ENCODE data around the gene RPS6KA4.

RPS6KA4 gene

GRCh38 chr11:64395545-64396078 lies 36.6 kb downstream of the RPS6KA4 start:
- TF ChIP-seq Cebpa-rat (IDR thresholded peaks at IDR 0.05) = 0 out of 2 replicates have a peak, but pooled peaks have one; percentile 6
- no peaks in the 10 kb centered on the region for H4K20me1 ChIP-seq
- peak overlapping the region; percentile 71 for H3K4me3 ChIP-seq
- peak overlapping the region; percentile 91 for H3K27ac ChIP-seq
- no peaks in the 10 kb centered on the region for H3K27me3 ChIP-seq
- peaks cover 11% of the 10 kb centered on the region; the same call in 1 of the 2 replicates for H3K36me3 ChIP-seq
- peaks cover 9% of the 10 kb centered on the region for H3K9me3 ChIP-seq
- peak overlapping the region; percentile 86 for H3K9ac ChIP-seq
- peaks cover 100% of the 10 kb centered on the region for H3K4me1 ChIP-seq
- H3K4me2 ChIP-seq = peak overlapping the region; percentile 95

- H3K4me3 ChIP-seq = peak overlapping the region; percentile 71
- peak overlapping the region; percentile 86 for H3K9ac ChIP-seq
Measured at GRCh38 chr11:64396079-64396591, 37.2 kb downstream of the RPS6KA4 start.

GRCh38 chr11:64400102-64400501 lies 41.1 kb downstream of the RPS6KA4 start:
- Histone ChIP-seq H3K4me2 (peak overlapping the region; percentile 7; the same call in 1 of the 2 replicates), H3K4me3 (no peak overlapping the region), H4K20me1 (no peaks in the 10 kb centered on the region), H3K9me3 (peaks cover 22% of the 10 kb centered on the region), H3K4me1 (peaks cover 88% of the 10 kb centered on the region), H3K27me3 (no peaks in the 10 kb centered on the region), H3K9ac (no peak overlapping the region), H3K27ac (no peak overlapping the region), H3K36me3 (no peaks in the 10 kb centered on the region; the same call in 1 of the 2 replicates)
- TF ChIP-seq Cebpa-rat (IDR thresholded peaks at IDR 0.05) = no peak

More at GRCh38 chr11:64396079-64396591, 37.2 kb downstream of the RPS6KA4 start:
- TF ChIP-seq Cebpa-rat (IDR thresholded peaks at IDR 0.05) = no peak
- peak overlapping the region; percentile 91 for H3K27ac ChIP-seq
- no peaks in the 10 kb centered on the region for H4K20me1 ChIP-seq
- H3K9me3 ChIP-seq = peaks cover 4% of the 10 kb centered on the region
- H3K27me3 ChIP-seq = no peaks in the 10 kb centered on the region
- peak overlapping the region; percentile 95 for H3K4me2 ChIP-seq
- peaks cover 6% of the 10 kb centered on the region; the same call in 1 of the 2 replicates for H3K36me3 ChIP-seq
- H3K4me1 ChIP-seq = peaks cover 99% of the 10 kb centered on the region

DNA sequence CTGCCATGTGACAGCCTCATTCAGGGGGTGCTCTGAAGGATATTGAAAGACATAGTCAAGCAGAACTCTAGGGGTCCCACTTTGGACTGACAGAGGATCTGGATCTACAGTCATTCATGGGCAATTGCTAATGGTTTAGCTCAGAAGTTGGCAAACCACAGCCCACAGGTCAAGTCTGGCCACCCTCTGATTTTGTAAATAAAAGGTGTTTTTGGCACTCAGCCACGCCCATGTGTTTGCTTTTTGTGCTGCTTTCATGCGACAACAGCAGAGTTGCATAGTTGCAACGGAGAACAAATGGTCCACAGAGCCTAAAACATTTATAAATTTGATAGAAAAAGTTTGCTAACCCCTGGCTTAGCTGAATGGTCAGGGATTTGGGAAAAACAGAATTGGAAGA lies 41.7 kb downstream of the RPS6KA4 start:
- Histone ChIP-seq H3K36me3 (no peaks in the 10 kb centered on the region; the same call in 1 of the 2 replicates), H3K27me3 (no peaks in the 10 kb centered on the region), H3K4me2 (no peak overlapping the region), H3K4me3 (no peak overlapping the region), H3K27ac (no peak overlapping the region), H4K20me1 (no peaks in the 10 kb centered on the region), H3K9me3 (peaks cover 22% of the 10 kb centered on the region), H3K9ac (no peak overlapping the region), H3K4me1 (peaks cover 88% of the 10 kb centered on the region)
- no peak for TF ChIP-seq Cebpa-rat (IDR thresholded peaks at IDR 0.05)

DNA sequence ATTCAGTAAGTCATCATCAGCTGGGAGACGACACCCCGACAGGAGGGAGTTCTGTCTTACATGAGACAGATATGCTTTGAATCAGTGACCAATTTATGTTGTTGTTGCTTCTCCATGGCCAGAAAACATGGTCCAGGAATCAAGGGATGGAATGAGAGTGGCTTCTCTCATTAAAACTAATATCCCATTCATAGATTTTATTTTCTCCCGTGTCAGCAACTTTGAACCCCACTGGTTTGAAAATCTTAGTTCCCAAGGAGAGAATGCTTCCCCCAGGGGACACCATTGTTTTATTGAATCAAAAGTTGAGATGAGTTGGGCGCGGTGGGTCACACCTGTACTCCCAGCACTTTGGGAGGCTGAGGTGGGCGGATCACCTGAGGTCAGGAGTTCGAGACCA lies 42.8 kb downstream of the RPS6KA4 start:
- Histone ChIP-seq H3K9ac (no peak overlapping the region), H3K36me3 (no peaks in the 10 kb centered on the region; the same call in 1 of the 2 replicates), H3K27ac (no peak overlapping the region), H3K4me2 (no peak overlapping the region), H3K27me3 (no peaks in the 10 kb centered on the region), H3K9me3 (peaks cover 22% of the 10 kb centered on the region), H3K4me3 (no peak overlapping the region), H3K4me1 (peaks cover 88% of the 10 kb centered on the region), H4K20me1 (no peaks in the 10 kb centered on the region)
- TF ChIP-seq Cebpa-rat (IDR thresholded peaks at IDR 0.05) = no peak

GRCh38 chr11:64403106-64403505 lies 44.1 kb downstream of the RPS6KA4 start:
- H4K20me1 ChIP-seq = no peaks in the 10 kb centered on the region
- peaks cover 22% of the 10 kb centered on the region for H3K9me3 ChIP-seq
- no peak overlapping the region for H3K9ac ChIP-seq
- 0 out of 2 replicates have a peak overlapping the region, but pooled peaks have one; percentile 5 for H3K4me2 ChIP-seq
- H3K27me3 ChIP-seq = no peaks in the 10 kb centered on the region
- H3K4me1 ChIP-seq = peaks cover 88% of the 10 kb centered on the region
- H3K27ac ChIP-seq = no peak overlapping the region; the same call in 1 of the 2 replicates
- no peak for TF ChIP-seq Cebpa-rat (IDR thresholded peaks at IDR 0.05)
- H3K4me3 ChIP-seq = no peak overlapping the region
- H3K36me3 ChIP-seq = no peaks in the 10 kb centered on the region; the same call in 1 of the 2 replicates

DNA sequence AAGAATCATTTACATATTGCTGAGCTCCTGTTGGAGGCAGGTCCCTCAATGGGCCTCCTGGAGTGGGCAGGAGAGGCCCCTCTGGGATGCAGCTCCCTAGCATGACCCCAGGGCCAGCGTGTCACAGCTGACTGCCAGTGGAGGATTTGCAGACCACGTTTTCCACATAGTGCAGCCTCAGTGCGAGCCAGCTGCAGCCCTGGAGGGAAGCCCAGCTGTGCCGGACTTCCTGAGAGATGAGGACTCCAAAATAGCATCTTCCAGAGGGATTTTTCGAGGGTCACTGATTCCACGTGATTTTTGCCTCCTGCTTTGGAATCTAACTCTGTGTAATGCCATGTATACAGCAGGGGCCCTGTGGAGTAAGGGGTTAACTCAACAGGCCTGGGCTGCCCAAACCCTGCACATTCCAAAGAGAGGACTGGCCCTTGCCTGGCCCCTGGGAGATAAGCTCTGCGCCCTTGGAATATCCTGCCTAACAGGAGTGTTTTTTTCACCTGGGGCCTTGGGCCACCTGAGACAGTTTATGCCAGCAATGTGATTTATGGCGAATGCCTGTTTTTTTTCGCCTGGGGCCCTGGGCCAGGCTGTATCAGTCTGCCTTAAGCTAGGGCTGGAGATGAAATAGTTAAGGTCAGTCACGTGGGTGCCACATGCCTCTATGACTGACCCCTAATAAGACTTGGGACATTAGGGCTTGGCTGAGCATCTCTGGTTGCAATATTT lies 47.4 kb downstream of the RPS6KA4 start:
- Histone ChIP-seq H3K27me3 (no peaks in the 10 kb centered on the region), H3K4me2 (peak overlapping the region; percentile 90), H3K9me3 (peaks cover 22% of the 10 kb centered on the region), H3K36me3 (no peaks in the 10 kb centered on the region; the same call in 1 of the 2 replicates), H3K27ac (peak overlapping the region; percentile 79), H3K4me1 (peaks cover 90% of the 10 kb centered on the region), H3K9ac (peak overlapping the region; percentile 46), H3K4me3 (peak overlapping the region; percentile 33; the same call in 1 of the 2 replicates), H4K20me1 (no peaks in the 10 kb centered on the region)
- no peak for TF ChIP-seq Cebpa-rat (IDR thresholded peaks at IDR 0.05)

GRCh38 chr11:64407221-64407620 lies 48.3 kb downstream of the RPS6KA4 start:
- H3K4me2 ChIP-seq = peak overlapping the region; percentile 90
- H4K20me1 ChIP-seq = no peaks in the 10 kb centered on the region
- no peaks in the 10 kb centered on the region; the same call in 1 of the 2 replicates for H3K36me3 ChIP-seq
- peaks cover 91% of the 10 kb centered on the region for H3K4me1 ChIP-seq
- TF ChIP-seq Cebpa-rat (IDR thresholded peaks at IDR 0.05) = no peak
- H3K9me3 ChIP-seq = peaks cover 19% of the 10 kb centered on the region
- H3K27ac ChIP-seq = peak overlapping the region; percentile 79
- no peak overlapping the region; the same call in 1 of the 2 replicates for H3K9ac ChIP-seq
- no peaks in the 10 kb centered on the region for H3K27me3 ChIP-seq
- H3K4me3 ChIP-seq = no peak overlapping the region

GRCh38 chr11:64407630-64408029 lies 48.7 kb downstream of the RPS6KA4 start:
- Histone ChIP-seq H4K20me1 (no peaks in the 10 kb centered on the region), H3K9ac (no peak overlapping the region), H3K9me3 (peaks cover 19% of the 10 kb centered on the region), H3K4me2 (peak overlapping the region; percentile 90), H3K27me3 (no peaks in the 10 kb centered on the region), H3K4me3 (no peak overlapping the region), H3K4me1 (peaks cover 87% of the 10 kb centered on the region), H3K27ac (peak overlapping the region; percentile 79; the same call in 1 of the 2 replicates), H3K36me3 (no peaks in the 10 kb centered on the region; the same call in 1 of the 2 replicates)
- TF ChIP-seq Cebpa-rat (IDR thresholded peaks at IDR 0.05) = no peak

GRCh38 chr11:64409278-64409677 lies 50.3 kb downstream of the RPS6KA4 start:
- Histone ChIP-seq H3K4me1 (peaks cover 70% of the 10 kb centered on the region), H3K27me3 (no peaks in the 10 kb centered on the region), H3K27ac (no peak overlapping the region), H3K9ac (no peak overlapping the region), H3K36me3 (no peaks in the 10 kb centered on the region), H3K4me3 (no peak overlapping the region), H4K20me1 (no peaks in the 10 kb centered on the region), H3K9me3 (peaks cover 4% of the 10 kb centered on the region), H3K4me2 (peak overlapping the region; percentile 68)
- TF ChIP-seq Cebpa-rat (IDR thresholded peaks at IDR 0.05) = no peak

Data from BLaER1 (cell line).